HUES6 (cell line): ENCODE results near the gene KIRREL1.

Experiments
- H3K27ac ChIP-seq: 2 replicates; pipeline ENCODE4 v1.7.0; 2013; ENCODE audit warnings: low read depth, mild to moderate bottlenecking, low read length, inconsistent platforms
- H3K27me3 ChIP-seq: 2 replicates; pipeline ENCODE4 v1.6.1; 2013; ENCODE audit warnings: low read length; ENCODE audit not compliant: control insufficient read depth, insufficient read depth
- H3K36me3 ChIP-seq: 2 replicates; pipeline ENCODE4 v1.6.1; 2013; ENCODE audit warnings: low read length; ENCODE audit not compliant: control insufficient read depth, insufficient read depth
- H3K4me1 ChIP-seq: 2 replicates; pipeline ENCODE4 v1.6.1; 2013; ENCODE audit warnings: low read length; ENCODE audit not compliant: control insufficient read depth, insufficient read depth
- H3K4me3 ChIP-seq: 2 replicates; pipeline ENCODE4 v1.5.1; 2013; ENCODE audit warnings: low read depth, low read length
- H3K9ac ChIP-seq: one replicate; pipeline ENCODE4 v1.6.1; 2013; ENCODE audit warnings: mild to moderate bottlenecking, low read length
- H3K9me3 ChIP-seq: 2 replicates; pipeline ENCODE4 v1.6.1; 2013; ENCODE audit warnings: low read depth, low read length; ENCODE audit not compliant: control insufficient read depth, insufficient read depth

The KIRREL1 gene

DNA sequence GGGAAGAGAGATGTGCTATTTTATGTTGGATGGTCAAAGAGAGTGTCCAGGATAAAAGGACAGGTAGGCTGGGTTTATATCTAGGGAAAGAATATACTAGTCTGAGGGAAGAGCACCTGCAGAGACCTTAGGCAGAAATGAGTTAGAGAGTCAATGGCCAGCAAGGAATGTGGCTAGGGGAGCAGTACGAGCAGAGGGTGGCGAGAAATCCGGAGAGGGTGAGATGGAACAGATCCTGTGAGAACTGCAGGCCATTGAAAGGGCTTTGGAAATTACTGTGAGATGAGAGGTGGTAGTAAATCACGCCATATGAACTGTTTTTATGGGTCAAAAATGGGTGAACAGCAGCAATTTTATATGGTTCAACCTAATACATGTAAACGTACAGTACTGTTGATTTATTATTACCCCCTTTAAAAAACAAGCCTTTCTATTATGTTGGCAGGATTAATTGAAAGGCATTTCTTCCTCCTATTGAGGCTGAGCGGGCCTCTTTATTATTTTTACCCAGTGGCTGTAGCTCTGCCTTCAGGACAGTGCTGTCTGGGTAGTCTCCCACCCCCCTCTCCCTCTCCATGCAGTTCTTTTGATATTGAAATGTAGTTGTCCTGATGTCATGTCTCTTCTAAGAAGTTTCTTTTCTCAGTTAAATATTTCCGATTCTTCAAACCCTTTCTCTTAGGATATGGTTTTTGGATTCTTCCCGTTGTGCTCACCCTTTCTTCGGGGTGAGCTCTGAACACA is 112.1 kb downstream of the KIRREL1 start:
- Histone ChIP-seq H3K9me3 (peaks cover 6% of the 10 kb centered on the region; the same call in 1 of the 2 replicates), H3K27me3 (no peaks in the 10 kb centered on the region), H3K36me3 (no peaks in the 10 kb centered on the region), H3K4me3 (peak overlapping the region; percentile 19), H3K27ac (peak overlapping the region; percentile 73; the same call in 1 of the 2 replicates), H3K4me1 (peaks cover 69% of the 10 kb centered on the region), H3K9ac (peak overlapping the region; percentile 61)

DNA sequence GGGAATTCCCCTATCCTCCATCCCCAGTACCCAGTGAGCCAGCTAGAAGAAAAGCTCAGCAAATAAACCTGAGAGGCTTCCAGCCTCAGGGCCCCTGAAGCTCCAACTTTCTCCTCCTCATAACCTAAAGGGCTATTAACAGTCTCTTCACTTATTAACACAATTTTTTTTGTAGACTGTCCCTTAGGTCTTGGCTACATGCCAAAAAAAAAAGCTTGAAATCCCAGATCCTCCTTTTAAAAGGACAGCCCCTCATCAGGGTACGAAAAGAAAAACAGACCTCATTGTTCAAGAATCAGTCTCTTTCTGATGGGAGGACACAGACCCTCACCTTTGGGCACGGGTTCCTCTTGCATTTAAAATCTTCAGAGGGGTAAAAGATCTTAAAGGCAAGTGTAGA is 114.5 kb downstream of the KIRREL1 start:
- H3K36me3 ChIP-seq, result no peaks in the 10 kb centered on the region
- peaks cover 14% of the 10 kb centered on the region for H3K27me3 ChIP-seq
- H3K27ac ChIP-seq, result no peak overlapping the region
- peaks cover 6% of the 10 kb centered on the region; the same call in 1 of the 2 replicates for H3K9me3 ChIP-seq
- H3K4me1 ChIP-seq, result peaks cover 50% of the 10 kb centered on the region
- H3K9ac ChIP-seq, result no peak overlapping the region
- no peak overlapping the region for H3K4me3 ChIP-seq

DNA sequence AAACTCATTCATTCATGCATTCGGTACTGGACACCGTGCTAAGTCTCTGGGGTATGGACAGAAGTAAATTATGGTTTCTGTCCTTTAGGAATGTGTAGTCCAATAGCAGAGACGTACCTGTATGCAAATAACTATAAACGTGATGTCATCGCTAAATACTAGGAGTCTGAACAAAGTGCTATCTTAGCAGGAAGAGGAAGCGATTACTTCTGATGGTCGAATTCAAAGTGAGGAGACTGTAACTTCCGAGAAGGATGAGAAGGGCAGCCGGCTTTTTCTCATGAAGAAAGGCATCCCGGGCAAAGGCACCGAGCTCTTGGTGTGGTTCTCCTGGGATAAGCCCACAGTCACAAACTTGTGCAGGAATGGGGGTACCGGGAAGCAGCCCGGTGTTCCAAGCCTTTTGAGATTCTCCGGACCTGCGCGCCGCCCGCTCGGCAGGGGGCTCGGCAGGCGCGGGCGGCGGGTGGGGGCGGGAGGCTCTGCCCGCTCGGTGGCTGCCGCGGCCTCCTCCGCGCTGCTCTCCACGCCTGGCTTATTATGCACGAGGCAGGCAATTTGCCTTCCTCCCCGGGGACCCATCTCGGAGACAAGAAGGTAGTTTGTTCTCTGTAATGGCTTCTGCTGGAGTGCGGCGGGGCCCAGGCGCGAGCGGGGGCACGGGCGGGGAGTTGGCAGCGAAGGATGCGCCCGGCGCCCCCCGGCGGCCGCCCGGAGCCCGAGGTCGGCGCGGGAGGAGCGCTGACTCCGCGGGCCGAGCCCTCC is 119.7 kb downstream of the KIRREL1 start:
- Histone ChIP-seq H3K36me3 (no peaks in the 10 kb centered on the region), H3K4me3 (peak overlapping the region; percentile 64), H3K9me3 (peaks cover 6% of the 10 kb centered on the region; the same call in 1 of the 2 replicates), H3K27ac (peak overlapping the region; percentile 71; the same call in 1 of the 2 replicates), H3K27me3 (peaks cover 36% of the 10 kb centered on the region), H3K9ac (peak overlapping the region; percentile 67), H3K4me1 (peaks cover 25% of the 10 kb centered on the region)

DNA sequence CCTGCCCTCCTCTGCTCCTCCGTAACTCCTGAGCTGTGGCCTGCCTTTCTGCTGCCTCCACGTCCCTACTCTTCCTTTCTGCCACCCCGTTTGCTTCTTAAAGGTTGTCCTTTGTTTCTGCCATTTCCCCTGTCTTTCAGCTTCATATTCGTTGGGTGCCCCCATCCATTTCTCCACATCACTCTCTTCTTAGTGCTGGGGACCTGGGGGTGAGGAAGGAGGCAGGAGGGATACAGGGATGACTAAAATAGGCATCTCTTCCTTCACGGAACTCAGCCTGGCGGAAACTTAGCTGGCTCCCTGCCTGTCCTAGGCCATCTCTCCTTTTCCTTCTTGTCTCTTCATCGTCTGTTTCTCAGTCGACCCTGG is 120.3 kb downstream of the KIRREL1 start:
- Histone ChIP-seq H3K9me3 (peaks cover 6% of the 10 kb centered on the region; the same call in 1 of the 2 replicates), H3K36me3 (no peaks in the 10 kb centered on the region), H3K27me3 (peaks cover 36% of the 10 kb centered on the region), H3K4me3 (peak overlapping the region; percentile 64), H3K4me1 (peaks cover 31% of the 10 kb centered on the region), H3K27ac (no peak overlapping the region), H3K9ac (peak overlapping the region; percentile 3)

DNA sequence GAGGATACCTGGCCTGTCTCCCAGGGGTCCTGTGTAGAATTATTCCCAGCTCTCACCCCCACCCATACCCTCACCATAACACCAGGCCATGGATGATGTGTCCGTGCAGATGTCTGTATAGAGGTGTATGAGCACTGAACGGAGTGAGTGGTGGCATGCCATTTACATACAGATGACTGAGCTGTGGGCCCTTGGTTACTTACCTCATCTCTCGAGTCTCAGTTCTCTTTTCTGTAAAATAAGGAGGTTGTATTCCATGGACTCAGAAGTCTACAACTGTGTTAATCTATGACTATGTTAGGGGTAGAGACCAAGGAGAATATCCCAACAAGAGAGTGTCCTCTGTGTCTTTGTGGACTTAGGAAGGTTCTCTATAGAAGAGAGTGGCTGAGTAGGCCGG is 121.7 kb downstream of the KIRREL1 start:
- H3K4me3 ChIP-seq, result no peak overlapping the region

DNA sequence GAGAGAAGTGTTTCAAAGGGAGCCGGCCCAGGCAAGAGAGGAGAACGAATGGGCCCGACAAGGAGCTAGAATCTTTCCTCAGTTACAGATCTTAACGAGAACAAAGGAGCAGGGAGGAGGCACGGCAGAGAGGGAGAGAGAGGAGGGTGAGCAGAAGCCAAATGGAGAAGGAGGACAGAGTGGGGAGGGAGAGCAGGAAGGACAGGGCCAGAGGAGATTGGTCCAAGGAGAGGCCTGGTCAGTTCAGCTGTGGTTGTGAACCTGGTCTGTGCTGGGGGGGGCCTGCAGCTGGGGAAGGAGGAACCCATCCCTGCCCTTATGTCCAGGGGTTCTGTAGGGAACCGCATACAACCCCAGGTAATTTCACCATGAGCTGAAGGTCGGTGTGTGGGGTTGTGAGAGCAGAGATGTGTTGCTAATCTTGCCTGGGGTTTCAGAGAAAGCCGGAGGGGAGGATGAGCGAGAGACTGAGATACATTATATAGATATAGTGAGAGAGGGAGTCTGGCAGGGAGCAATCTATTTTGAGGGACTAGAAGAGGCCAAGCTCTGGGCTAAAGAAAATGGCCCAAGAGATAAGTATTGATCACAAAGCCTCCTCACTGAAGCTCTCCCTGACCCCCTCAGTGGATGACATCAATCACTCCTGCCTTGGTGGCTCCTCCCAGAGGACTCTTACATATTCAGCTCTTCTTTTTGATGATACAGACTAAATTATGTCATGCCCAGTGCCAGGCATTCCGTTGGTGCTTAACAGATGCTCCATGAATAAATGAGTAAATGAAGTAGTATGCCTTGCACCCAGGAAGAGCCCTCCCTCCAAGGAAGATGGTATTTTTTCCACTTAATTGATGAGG is 123.1 kb downstream of the KIRREL1 start:
- Histone ChIP-seq H3K4me1 (peaks cover 45% of the 10 kb centered on the region), H3K4me3 (no peak overlapping the region), H3K36me3 (no peaks in the 10 kb centered on the region), H3K27me3 (peaks cover 36% of the 10 kb centered on the region), H3K9me3 (no peaks in the 10 kb centered on the region), H3K9ac (no peak overlapping the region), H3K27ac (no peak overlapping the region)

More for the DNA sequence above, 121.7 kb downstream of the KIRREL1 start:
- Histone ChIP-seq H3K9me3 (no peaks in the 10 kb centered on the region), H3K36me3 (no peaks in the 10 kb centered on the region), H3K4me1 (peaks cover 41% of the 10 kb centered on the region), H3K27ac (no peak overlapping the region), H3K27me3 (peaks cover 36% of the 10 kb centered on the region), H3K9ac (no peak overlapping the region)

DNA sequence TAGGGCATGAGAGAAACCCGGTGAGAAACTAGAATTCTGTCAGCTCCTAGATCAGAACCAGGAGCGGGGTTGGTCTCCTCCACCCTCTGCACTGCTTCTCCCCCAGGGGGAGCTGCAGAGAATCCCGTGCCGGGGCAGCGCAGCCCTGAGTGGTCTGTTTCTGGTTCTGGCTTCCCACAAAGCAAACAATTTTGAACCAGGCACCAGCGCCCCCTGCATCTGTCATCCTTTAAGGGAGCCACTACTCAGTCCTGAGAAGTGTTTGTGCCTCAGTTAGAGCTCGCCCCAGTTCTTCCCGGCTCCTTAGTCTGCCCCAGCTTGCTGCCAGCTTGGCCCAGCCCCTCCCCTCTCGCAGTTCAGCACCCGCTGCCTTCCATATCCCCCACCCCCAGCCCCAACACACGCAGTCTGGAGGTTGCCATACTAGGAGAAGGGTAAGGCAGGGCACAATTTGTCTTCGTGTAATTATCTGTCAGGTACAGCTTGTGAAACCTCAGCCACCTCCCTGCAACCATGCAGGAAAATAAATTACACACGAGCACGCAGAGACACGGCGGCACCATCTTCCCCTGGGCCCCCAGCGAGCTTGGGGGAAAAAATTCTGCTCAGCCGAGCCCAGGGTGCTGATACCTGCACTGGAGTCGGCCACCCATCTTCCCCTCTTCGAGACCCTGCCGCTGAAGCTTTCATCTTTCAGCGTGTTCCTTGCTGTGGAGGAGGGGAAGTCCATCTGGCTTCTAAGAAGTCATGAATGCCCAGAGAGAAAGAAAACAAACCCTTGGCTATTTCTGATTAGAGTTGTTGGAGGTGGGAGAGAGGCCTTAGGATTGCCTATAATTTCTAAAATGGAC is 124.6 kb downstream of the KIRREL1 start:
- H3K4me3 ChIP-seq, result peak overlapping the region; percentile 41; the same call in 1 of the 2 replicates
- H3K27ac ChIP-seq, result no peak overlapping the region
- H3K4me1 ChIP-seq, result peaks cover 41% of the 10 kb centered on the region
- no peaks in the 10 kb centered on the region for H3K36me3 ChIP-seq
- H3K9me3 ChIP-seq, result no peaks in the 10 kb centered on the region
- H3K27me3 ChIP-seq, result peaks cover 21% of the 10 kb centered on the region
- no peak overlapping the region for H3K9ac ChIP-seq

DNA sequence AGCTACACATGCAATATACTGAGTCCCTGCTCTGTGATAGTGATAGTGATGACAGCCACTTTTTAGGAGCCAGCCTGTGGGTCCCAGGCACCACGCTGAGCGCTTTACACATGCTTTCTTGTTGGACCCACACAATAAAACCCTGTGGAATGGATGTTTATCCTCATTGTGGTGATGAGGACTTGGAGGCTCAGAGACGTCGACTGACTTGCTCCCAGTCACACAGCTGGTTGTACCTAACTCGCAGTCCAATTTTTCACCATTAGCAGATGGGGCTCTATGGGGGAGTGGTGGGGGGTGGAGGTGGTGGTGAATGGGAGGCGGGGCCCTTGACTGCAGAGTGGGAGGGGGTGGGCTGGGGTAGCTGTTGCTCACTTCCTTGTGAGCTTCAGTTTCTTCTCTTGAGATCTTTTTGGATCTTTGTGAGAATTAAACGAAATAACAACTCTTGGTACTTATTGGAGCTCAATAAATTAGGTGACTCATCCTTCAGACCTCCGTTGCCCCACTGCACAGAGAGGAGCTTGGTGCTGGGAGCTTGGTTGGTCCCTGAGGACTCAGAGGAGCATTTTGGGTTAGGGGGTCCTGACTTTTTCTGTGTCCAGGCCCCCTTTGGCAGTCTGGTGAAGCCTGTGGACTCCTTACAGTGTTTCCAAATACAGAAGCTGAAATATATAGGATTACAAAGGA is 125.4 kb downstream of the KIRREL1 start:
- no peaks in the 10 kb centered on the region for H3K9me3 ChIP-seq
- H3K9ac ChIP-seq, result no peak overlapping the region
- peaks cover 20% of the 10 kb centered on the region for H3K27me3 ChIP-seq
- H3K36me3 ChIP-seq, result no peaks in the 10 kb centered on the region
- peak overlapping the region; percentile 41; the same call in 1 of the 2 replicates for H3K4me3 ChIP-seq
- H3K27ac ChIP-seq, result no peak overlapping the region
- peaks cover 39% of the 10 kb centered on the region for H3K4me1 ChIP-seq

DNA sequence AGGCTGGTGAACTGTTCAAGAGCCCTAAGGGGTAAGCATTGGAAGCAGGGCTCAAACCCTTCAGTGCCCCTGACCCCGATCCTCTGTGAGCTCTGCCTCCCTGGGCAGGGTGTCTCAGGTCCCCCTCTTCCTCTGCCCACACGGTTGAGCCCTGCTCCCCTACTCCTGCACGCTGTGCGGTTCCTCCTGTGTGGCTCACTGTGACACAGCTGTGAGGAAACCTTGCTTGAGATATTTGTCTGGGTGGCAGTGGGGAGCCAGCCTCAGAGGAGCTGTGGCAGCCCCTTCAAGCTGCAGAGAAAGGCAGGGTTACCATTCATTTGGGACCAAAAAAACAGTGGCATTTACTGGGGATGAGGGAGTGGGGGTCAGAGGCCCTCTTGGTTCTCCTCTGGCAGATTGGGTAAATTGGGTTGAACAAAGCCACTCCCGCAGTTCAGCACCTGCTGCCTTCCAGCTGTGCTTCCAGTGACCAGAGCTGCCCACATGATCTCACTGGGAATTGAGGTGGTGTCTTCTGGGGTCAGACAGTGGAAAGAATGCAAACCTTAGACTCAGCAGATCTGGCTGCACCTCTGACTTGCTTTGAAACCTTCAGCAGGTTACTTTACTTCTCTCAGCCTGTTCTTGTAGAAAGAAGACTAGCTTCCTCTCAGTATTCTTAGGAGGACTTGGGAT is 126.7 kb downstream of the KIRREL1 start:
- Histone ChIP-seq H3K9ac (no peak overlapping the region), H3K4me1 (peaks cover 43% of the 10 kb centered on the region), H3K27ac (no peak overlapping the region), H3K27me3 (peaks cover 13% of the 10 kb centered on the region), H3K36me3 (no peaks in the 10 kb centered on the region), H3K4me3 (no peak overlapping the region), H3K9me3 (no peaks in the 10 kb centered on the region)
